ENCODE data around the gene ZNF598.
"Not testable (repeated sequence)": the region's sequence is repeated elsewhere in the genome, so short reads cannot be mapped to it uniquely, and the experiment has no call there.

ZNF598 gene

GRCh38 chr16:1974157-1975070 is 35.2 kb downstream of the ZNF598 start:
- no peak for DNase-seq

GRCh38 chr16:1973461-1974156 is 36.0 kb downstream of the ZNF598 start:
- no peak for DNase-seq

DNA sequence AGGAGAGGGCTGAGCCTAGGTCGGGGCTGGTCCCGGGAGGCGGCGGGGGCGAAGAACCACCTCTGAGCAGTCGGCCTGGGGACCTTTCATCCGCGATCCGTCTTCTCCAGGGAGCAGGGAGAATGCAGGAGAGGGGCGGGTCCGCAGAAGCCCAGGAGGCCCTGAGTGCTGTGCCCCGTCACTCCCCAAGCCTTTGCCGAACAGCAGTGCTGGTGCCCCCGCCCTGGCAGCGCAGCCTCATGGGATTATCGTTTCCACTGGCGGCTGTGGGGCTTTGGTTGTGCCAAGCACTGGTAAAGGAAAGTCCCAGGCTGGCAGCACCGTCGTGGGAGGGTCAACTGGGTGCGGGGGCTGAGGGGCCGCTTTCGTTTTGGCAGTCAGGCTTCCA is 37.1 kb downstream of the ZNF598 start:
- DNase-seq, result no peak

DNA sequence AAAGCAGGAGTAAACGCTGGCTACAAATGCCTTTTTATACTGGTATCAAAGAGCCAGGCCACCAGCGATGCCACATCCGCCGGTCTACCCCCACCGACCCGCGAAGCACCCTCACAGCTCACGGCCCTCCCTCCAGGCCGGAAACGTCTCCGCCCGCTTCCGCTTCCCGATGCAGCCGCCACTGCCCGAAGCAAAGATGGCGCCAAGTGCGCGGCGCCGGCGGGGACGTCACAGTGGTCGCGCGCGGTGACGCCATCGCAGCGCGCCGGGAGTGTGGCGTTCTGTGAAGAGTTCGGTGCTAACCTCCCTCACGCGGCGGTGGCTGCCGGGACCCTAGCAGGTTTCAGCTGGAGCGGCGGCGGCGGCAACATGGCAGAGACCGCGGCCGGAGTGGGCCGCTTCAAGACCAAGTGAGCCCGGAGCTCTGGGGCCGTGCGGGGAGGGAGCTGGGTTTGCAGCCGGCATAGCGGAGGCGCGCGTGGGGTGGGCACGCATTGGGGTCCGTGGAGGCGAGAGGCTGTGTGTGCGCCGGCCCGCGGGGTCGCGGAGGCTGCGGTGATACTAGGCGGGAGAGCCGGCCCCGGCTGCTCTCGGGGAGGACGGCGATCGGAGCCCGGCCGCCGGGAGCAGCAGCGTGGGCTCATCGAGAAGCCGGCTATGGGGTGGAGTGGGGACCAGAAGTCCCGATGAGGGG is 37.7 kb downstream of the ZNF598 start, which contains the start of gene TBL3:
TBL3 (plus strand) TSS at position 258 of the 694 bp plus-strand sequence; CDS start at position 370, 112 bp downstream.
- peak; percentile 96 for DNase-seq

- DNase-seq, result no peak
These were observed 41.3 kb downstream of the ZNF598 start for GRCh38 chr16:1968146-1968953.

DNA sequence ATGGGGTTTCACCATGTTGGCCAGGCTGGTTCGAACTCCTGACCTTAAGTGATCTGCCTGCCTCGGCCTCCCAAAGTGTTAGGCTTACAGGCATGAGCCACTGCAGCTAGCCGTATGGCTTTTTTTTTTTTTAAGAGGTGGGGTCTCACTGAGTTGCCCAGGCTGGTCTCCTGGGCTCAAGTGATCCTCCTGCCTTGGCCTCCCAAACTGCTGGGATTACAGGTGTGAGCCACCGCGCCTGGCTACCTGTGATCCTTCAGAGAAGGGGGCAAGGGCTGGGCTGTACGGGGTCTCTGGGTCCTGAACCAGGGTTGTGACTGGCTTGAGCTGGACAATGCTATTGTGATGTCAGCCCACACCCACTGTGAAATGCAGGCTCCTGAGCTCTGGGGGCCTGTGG is 43.2 kb downstream of the ZNF598 start, which contains the start of gene RNF151:
RNF151 (plus strand) TSS at position 397 of the 400 bp plus-strand sequence. CDS start 26 bp downstream, outside the sequence.
- no peak for DNase-seq

DNA sequence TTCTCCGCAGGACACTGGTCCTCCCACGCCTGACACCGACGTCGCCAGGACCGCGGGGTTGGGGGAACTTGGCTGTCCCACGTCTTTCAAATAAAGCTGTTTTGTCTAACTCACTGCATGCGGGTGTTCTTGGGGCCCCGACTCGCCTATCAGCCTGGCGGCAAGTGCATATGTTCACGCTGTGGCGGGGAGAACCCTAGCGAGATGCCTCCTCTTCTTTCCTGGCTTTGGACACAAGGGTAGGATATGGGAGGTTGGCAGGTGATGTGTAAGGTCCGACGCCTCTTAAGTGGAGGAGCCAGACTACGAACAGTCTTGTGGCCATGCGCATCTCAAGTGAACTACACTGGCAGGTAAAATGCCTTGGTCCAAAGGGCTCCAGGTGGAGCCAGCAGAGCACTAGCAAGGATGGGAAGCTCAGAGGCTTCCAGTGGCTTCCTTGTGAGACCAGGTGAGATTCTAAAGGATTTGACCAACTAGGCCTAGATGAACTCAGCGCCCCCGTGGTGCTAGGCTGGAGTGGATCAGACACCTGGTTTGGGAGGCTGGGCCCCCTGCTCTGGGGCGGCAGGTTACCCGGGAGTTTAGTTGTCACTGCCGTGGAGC is 44.1 kb downstream of the ZNF598 start:
- no peak for DNase-seq

DNA sequence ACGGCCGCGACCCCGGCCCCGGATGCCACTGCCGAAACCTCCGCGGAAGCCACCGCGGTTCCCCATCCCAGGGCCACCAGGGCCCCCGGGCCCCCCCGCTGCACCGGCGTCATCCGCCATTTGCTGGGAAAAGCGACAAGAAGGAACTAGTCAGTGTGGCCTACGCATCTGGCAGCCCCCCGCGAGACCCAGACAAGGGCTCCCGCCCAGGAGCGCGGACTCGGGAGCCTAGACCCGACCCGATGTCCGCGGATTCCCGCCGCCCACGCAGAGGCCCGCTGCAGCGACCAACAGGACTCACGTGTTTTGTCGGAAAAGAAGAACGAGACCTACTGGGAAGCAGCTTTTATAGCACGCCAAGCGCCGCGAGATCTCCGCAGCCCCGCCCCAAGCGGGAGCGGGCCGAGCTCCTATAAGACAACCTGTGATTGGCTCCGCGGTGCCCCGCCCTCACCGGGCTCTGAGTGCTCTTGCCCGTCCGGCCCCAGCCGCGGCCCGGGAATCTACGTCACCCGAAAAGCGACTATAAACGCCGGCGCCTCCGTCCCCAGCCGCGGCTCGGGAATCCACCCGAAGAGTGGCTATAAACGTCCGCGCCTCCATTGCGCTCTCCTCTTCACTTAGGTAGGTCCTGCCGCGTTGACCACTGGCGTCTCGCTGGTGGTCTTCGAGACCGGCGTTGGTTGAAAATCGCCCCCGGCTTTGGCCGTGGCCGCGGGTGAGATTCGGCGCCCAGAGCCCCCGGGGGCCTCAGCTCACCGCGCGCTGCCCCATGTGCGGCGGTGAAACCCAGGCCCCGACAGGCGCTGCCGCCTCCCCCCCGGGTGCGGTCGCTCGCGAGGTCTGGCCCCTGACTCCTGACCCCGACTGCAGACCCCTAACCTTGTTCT is 44.9 kb downstream of the ZNF598 start, which contains the start of gene RPS2:
RPS2 (minus strand) TSS at position 321 of the 890 bp plus-strand sequence; CDS start at position 120, 201 bp downstream.
- DNase-seq, result peak; percentile 97

- peak; percentile 40 for DNase-seq
These were observed 45.7 kb downstream of the ZNF598 start for GRCh38 chr16:1963806-1964505.

DNA sequence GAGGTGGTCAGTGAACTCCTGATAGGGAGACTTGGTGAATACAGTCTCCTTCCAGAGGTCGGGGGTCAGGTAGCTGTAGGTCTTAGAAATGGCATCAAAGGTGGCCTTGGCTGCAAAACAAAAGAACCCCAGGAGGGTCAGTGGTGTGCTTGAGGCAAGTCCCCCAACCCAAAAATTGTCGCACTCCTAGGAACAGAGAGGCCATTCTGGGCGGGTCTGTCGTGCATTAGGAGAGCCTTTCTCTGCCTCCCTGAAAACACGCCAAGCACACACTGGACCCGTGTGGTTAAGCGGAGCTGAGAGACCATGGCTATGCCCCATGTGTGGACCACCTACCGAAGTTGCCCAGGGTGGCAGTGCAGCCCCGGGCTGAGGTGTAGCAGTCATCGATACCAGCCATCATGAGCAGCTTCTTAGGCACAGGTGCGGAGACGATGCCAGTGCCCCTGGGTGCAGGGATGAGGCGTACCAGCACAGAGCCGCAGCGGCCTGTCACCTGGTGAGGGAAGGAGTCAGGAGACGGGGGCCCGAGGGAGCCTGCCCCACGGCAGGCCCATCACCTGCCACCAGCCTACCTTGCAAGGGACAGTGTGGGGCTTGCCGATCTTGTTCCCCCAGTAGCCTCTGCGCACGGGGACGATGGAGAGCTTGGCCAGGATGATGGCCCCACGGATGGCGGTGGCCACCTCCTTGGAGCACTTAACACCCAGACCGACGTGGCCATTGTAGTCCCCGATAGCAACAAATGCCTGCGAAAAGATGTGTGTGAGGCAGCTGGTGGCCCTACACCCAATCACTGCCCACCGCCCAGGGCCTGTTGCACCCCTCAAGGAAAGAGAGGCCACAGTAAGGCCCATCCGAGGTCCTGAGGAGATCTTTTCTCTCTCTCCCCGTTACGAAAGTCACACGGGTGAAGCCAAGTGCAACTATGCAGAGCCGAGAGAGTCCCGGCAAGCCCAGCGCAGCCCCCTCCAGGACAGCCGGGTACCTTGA is 47.2 kb downstream of the ZNF598 start:
- DNase-seq, result not testable (repeated sequence)

GRCh38 chr16:1961651-1962067 is 48.0 kb downstream of the ZNF598 start:
- DNase-seq, result no peak

DNA sequence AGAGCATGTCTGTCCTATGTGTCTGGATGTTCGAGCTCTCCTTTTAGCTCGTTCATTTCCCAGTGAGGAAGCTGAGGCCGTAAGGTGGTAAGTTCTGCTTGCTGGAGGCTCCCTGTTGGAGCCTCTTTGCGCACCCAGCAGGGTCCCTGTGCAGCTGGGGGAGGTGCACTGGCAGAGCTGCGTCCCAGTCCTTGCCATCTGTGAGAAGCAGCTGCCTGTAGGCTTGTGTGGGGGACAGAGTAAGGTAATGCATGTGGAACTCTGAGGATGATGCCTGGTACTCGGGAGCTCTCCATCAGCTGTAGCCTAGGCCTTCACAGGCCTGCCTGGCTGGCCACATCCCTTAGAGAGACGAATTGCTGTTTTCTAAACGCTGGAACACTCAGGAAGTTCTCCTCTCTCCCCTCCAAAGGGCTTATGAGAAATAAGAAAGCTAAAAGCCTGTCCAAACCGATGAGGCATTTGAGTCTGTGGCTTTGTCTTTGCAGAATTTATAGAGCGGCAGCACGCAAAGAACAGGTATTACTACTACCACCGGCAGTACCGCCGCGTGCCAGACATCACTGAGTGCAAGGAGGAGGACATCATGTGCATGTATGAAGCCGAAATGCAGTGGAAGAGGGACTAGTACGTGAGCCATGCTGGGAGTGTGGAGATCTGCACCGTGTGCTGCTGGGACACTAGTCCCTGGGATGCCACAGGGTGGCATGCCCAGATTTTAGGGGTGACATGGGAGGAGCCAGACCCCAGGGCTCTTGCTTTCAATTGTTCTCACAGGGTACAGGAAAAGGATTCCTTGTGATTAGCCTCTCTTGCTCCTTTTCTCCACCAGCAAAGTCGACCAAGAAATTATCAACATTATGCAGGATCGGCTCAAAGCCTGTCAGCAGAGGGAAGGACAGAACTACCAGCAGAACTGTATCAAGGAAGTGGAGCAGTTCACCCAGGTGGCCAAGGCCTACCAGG is 48.7 kb downstream of the ZNF598 start:
- peak; percentile 38 for DNase-seq

DNA sequence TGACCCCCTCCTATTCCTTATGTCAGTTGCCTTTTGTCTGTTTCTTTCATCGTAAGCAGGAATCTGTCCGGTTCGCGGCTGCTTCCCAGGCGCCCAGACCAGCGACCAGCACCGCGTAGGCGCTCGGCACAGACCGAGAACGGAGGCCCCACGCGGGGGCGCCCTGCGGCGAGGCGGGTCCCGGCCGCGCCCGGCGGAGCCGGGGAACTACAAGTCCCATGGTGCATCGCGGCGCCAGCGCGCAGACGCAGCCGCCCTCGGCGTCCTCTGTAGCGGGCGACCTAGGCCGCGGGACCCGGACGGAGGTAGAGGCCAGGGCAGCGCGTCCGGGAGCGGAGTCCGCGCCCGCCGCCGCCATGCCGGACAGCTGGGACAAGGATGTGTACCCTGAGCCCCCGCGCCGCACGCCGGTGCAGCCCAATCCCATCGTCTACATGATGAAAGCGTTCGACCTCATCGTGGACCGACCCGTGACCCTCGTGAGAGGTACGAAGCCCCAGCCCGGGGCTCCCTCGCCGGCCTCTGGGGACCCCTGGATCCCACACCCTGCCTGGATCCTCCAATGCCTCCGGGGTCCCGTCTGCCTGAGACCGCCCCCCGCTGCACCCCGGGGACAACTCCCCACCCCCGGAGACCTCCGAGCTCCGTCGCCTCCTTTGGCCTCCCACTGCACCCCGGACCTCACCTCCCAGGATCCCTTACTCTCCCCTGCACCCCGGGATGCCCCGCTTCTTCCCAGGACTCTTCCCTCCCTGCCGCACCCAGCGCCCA is 50.2 kb downstream of the ZNF598 start, which contains the start of gene NDUFB10:
NDUFB10 (plus strand) TSS at position 270 of the 771 bp plus-strand sequence; CDS start at position 357, 87 bp downstream.
- peak; percentile 93 for DNase-seq

DNA sequence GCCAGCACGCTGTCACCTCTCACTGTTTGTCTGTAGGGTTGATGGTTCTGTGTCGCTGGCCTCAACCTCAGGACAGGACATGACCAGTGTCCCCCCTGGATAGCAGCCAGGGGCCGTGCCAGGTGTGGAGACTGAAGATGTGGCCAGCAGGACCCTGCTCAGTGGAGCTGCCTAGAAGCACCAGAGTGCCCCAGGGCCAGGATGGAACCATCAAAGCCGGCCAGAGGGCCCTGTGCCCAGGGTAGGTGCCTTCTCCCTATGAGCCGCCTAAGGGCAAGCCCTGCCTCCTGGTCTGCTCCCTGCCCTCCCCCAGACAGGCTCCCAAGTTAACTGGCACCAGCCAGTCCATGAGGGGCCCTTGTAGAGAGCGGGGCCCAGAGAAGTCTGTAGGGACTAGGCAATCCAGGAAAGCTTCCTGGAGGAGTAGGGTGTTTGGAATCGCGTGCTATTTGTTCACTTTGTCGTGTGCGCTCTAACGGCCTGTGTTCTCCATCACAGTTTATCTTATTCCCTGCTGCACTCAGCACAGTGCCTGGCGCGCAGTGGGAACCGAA is 50.8 kb downstream of the ZNF598 start:
- no peak for DNase-seq

DNA sequence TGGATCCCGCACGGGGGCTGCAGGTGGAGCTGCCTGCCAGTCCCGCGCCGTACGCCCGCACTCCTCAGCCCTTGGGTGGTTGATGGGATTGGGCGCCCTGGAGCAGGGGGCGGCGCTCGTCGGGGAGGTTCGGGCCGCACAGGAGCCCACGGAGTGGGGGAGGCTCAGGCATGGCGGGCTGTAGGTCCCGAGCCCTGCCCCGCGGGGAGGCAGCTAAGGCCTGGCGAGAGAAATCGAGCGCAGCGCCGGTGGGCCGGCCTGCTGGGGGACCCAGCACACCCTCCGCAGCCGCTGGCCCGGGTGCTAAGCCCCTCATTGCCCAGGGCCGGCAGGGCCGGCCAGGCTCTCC is 51.5 kb downstream of the ZNF598 start:
- not testable (repeated sequence) for DNase-seq
